KMS-11 (cell line): Measurements from ENCODE around the gene PYCARD.

ENCODE experiments used
- H2AFZ ChIP-seq: fragments of 200-600 bp; sonication (generic); 2 replicates; pipeline ENCODE4 v1.6.1; 2016; ENCODE audit warnings: antibody characterized with exemption, mixed run types, low read depth
- H3K27ac ChIP-seq: fragments of 200-600 bp; sonication (generic); 2 replicates; pipeline ENCODE4 v1.6.1; 2016; ENCODE audit warnings: mild to moderate bottlenecking, mixed run types
- H3K27me3 ChIP-seq: fragments of 200-600 bp; sonication (generic); 2 replicates; pipeline ENCODE4 v1.6.1; 2017; ENCODE audit warnings: mild to moderate bottlenecking, low read depth, mixed run types, moderate library complexity; ENCODE audit not compliant: insufficient read depth
- H3K36me3 ChIP-seq: fragments of 200-600 bp; sonication (generic); 2 replicates; pipeline ENCODE4 v1.6.1; 2017; ENCODE audit warnings: mild to moderate bottlenecking, mixed run types; ENCODE audit not compliant: insufficient read depth
- H3K4me1 ChIP-seq: fragments of 200-600 bp; sonication (generic); 2 replicates; pipeline ENCODE4 v1.6.1; 2016; ENCODE audit warnings: mild to moderate bottlenecking, low read depth, mixed run types; ENCODE audit not compliant: poor library complexity, severe bottlenecking
- H3K4me2 ChIP-seq: fragments of 200-600 bp; sonication (generic); 2 replicates; pipeline ENCODE4 v1.7.0; 2016; ENCODE audit warnings: mild to moderate bottlenecking, mixed run types
- H3K4me3 ChIP-seq: fragments of 200-600 bp; sonication (generic); IDR thresholded peaks from 2 replicates; pipeline ENCODE4 v1.6.1; 2017; ENCODE audit warnings: low read depth, low read length, mixed read lengths; ENCODE audit not compliant: insufficient read depth
- H3K79me2 ChIP-seq: fragments of 200-600 bp; sonication (generic); 2 replicates; pipeline ENCODE4 v1.6.1; 2016; ENCODE audit warnings: low read depth, mixed run types; ENCODE audit not compliant: insufficient read depth
- H3K9ac ChIP-seq: fragments of 200-600 bp; sonication (generic); 2 replicates; pipeline ENCODE4 v1.6.1; 2016; ENCODE audit warnings: mild to moderate bottlenecking, mixed run types
- H4K20me1 ChIP-seq: fragments of 200-600 bp; sonication (generic); 2 replicates; pipeline ENCODE4 v1.6.1; 2016; ENCODE audit warnings: mild to moderate bottlenecking, mixed run types; ENCODE audit not compliant: insufficient read depth
- CTCF ChIP-seq: fragments of 200-600 bp; sonication (generic); conservative IDR thresholded peaks from 2 replicates; pipeline ENCODE4 v1.6.1; 2017; ENCODE audit warnings: low read depth, mild to moderate bottlenecking, antibody characterized with exemption, low read length, moderate library complexity, mixed read lengths

PYCARD gene

DNA sequence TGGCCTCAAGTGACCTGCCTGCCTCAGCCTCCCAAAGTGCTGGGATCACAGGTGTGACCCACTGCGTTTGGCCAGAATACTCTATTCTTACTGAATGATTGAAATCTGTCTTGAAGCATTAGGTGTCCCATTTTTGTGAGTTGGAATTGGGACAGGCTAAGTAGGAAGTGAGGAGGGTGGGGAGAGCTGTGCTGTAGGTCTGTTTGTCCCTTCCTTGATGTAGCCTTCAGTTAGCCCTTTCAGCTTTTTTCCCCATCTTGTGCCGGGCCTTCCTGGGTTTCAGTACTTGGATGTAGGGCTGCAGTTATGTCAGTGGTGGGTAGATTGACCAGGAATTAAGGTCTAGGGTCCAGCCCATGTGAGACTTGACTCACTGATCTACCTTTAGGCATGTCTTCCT lies 8.7 kb downstream of the PYCARD start:
- Histone ChIP-seq H3K4me1 (peaks cover 5% of the 10 kb centered on the region), H3K79me2 (peaks cover 16% of the 10 kb centered on the region; the same call in 1 of the 2 replicates), H3K27me3 (no peaks in the 10 kb centered on the region), H3K4me2 (no peak overlapping the region), H2AFZ (no peak overlapping the region), H3K4me3 (no peak overlapping the region), H4K20me1 (no peaks in the 10 kb centered on the region; the same call in 1 of the 2 replicates), H3K27ac (no peak overlapping the region), H3K36me3 (peaks cover 24% of the 10 kb centered on the region), H3K9ac (no peak overlapping the region)
- no peak for TF ChIP-seq CTCF

DNA sequence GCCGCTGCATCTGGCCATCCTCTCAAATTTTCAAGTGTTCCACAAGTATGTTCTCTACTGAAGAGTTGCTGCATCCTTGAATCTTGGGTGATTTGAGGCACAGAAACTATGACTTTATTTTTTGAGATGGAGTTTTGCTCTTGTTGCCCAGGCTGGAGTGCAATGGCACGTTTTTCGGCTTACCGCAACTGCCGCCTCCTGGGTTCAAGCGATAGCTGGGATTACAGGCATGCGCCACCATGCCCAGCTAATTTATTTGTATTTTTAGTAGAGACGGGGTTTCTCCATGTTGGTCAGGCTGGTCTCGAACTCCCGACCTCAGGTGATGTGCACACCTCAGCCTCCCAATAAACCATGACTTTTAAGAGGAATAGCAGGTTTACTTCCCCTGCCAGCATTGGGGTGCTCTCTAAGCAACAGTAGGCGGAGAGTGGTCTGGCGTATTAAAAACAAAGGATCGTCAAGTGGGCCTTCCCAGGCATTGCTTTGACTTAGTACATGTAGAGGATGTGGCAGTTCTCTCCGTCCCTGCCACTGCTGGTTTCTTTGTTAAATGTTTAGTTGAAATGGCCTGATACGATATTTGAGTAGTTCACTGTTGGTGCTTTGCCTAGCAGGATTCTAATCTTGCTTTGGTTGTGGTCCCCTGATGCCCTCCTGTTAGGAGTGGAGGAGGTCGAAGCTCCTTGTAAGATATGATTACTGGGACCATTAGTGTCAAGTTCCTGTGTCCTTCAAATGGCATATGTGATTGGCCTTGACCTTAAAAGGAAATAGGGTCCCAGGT lies 9.5 kb downstream of the PYCARD start:
- H3K27ac ChIP-seq = no peak overlapping the region
- peaks cover 10% of the 10 kb centered on the region for H3K4me1 ChIP-seq
- H4K20me1 ChIP-seq = no peaks in the 10 kb centered on the region; the same call in 1 of the 2 replicates
- H3K4me2 ChIP-seq = no peak overlapping the region
- no peak for TF ChIP-seq CTCF
- H2AFZ ChIP-seq = no peak overlapping the region
- H3K36me3 ChIP-seq = peaks cover 32% of the 10 kb centered on the region
- H3K27me3 ChIP-seq = no peaks in the 10 kb centered on the region
- no peak overlapping the region for H3K9ac ChIP-seq
- H3K4me3 ChIP-seq = no peak overlapping the region
- H3K79me2 ChIP-seq = peaks cover 25% of the 10 kb centered on the region; the same call in 1 of the 2 replicates

DNA sequence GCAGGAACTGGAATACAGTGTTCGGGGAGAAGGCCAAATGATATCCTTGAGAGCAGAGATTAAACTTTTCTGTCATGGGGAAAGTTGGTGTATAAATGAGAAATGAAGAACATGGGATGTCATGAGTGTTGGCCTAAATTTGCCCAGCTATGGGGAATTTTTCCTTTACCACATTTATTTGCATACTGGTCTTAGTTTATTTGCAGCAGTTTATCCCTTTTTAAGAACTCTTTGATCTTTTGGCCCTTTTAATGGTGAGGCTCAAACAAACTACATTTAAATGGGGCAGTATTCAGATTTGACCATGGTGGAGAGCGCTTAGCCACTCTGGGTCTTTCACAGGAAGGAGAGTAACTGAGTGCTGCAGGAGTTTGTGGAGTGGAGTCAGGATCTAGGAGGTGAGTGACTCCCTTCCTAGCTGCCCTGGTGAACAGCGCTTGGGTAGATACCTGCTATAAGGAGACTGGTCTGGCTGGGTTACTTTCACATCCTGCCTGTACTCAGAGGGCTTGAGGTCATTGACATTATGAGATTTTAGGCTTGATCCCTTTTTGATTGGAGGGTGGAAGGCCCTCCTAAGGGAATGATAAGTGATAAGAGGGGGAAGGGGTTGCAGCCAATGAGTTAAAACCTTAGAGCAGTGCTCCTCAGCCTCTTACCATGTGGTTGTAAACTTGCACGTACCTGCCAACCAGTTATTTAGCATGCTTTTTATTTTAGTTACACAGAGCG lies 10.7 kb downstream of the PYCARD start:
- peaks cover 36% of the 10 kb centered on the region; the same call in 1 of the 2 replicates for H3K79me2 ChIP-seq
- H3K9ac ChIP-seq = no peak overlapping the region
- no peak for TF ChIP-seq CTCF
- H3K4me1 ChIP-seq = peaks cover 20% of the 10 kb centered on the region
- H3K4me3 ChIP-seq = no peak overlapping the region
- H3K4me2 ChIP-seq = no peak overlapping the region
- H2AFZ ChIP-seq = no peak overlapping the region
- no peaks in the 10 kb centered on the region for H3K27me3 ChIP-seq
- peaks cover 10% of the 10 kb centered on the region; the same call in 1 of the 2 replicates for H4K20me1 ChIP-seq
- H3K36me3 ChIP-seq = peaks cover 44% of the 10 kb centered on the region
- no peak overlapping the region for H3K27ac ChIP-seq

- no peak overlapping the region for H3K27ac ChIP-seq
- peaks cover 13% of the 10 kb centered on the region; the same call in 1 of the 2 replicates for H4K20me1 ChIP-seq
Observed at GRCh38 chr16:31190818-31191444, 11.6 kb downstream of the PYCARD start.

More at GRCh38 chr16:31190818-31191444, 11.6 kb downstream of the PYCARD start:
- Histone ChIP-seq H2AFZ (no peak overlapping the region), H3K27me3 (no peaks in the 10 kb centered on the region), H3K36me3 (peaks cover 53% of the 10 kb centered on the region), H3K79me2 (peaks cover 46% of the 10 kb centered on the region; the same call in 1 of the 2 replicates), H3K4me3 (no peak overlapping the region), H3K4me2 (no peak overlapping the region), H3K4me1 (peaks cover 21% of the 10 kb centered on the region), H3K9ac (no peak overlapping the region)
- TF ChIP-seq CTCF = no peak
